NB4 (cell line): ENCODE data around the gene DAZAP1.

Source experiments
- CTCF ChIP-seq: IDR thresholded peaks from one replicate; pipeline ENCODE4 v1.5.1; 2012; ENCODE audit warnings: low read depth, low read length
- MYC ChIP-seq: IDR thresholded peaks from 2 replicates; pipeline ENCODE4 v1.6.1; 2011; ENCODE audit warnings: low read depth, low read length
- POLR2A ChIP-seq: IDR thresholded peaks from 2 replicates; pipeline ENCODE4 v1.6.1; 2011; ENCODE audit warnings: mild to moderate bottlenecking; ENCODE audit not compliant: insufficient read length; ENCODE audit errors: extremely low read depth
- TF ChIP-seq, protein P1 (sequence below): IDR thresholded peaks from 2 replicates; pipeline ENCODE4 v1.6.1; 2011; ENCODE audit warnings: low read depth, low read length

- no peak for TF ChIP-seq CTCF
- TF ChIP-seq, protein P1, sequence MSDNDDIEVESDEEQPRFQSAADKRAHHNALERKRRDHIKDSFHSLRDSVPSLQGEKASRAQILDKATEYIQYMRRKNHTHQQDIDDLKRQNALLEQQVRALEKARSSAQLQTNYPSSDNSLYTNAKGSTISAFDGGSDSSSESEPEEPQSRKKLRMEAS: no peak
- TF ChIP-seq POLR2A: no peak
- TF ChIP-seq MYC: no peak
Observed at GRCh38 chr19:1472231-1473084, 65.1 kb downstream of the DAZAP1 start.
